HPDE6-E6E7 (cell line): ENCODE measurements around the gene EFCAB8.
A peak's percentile ranks its signal among the peaks of the same experiment; 100 is the strongest.

Experiments used
- DNase-seq: peaks from one replicate; pipeline ENCODE4 v3.0.0; 2011; ENCODE audit warnings: missing footprints; ENCODE audit errors: extremely low spot score

The EFCAB8 gene

GRCh38 chr20:32858701-32859372 lies at the start of gene EFCAB8:
TSS of gene EFCAB8 (plus strand) at chr20:32858923. CDS start at chr20:32863793, 4,870 bp downstream.
- DNase-seq = no peak

GRCh38 chr20:32809907-32810306 lies 48.8 kb upstream of the EFCAB8 start:
- no peak for DNase-seq

- no peak for DNase-seq
Measured at GRCh38 chr20:32810941-32811340, 47.8 kb upstream of the EFCAB8 start.

- no peak for DNase-seq
Measured at GRCh38 chr20:32811886-32812285, 46.8 kb upstream of the EFCAB8 start.

GRCh38 chr20:32819992-32820697 lies 38.6 kb upstream of the EFCAB8 start:
- DNase-seq = peak; percentile 81

- no peak for DNase-seq
Measured at GRCh38 chr20:32820698-32821377, 37.9 kb upstream of the EFCAB8 start.

- DNase-seq = no peak
Measured at GRCh38 chr20:32822225-32822624, 36.5 kb upstream of the EFCAB8 start.

GRCh38 chr20:32823078-32823477 lies 35.6 kb upstream of the EFCAB8 start:
- peak; percentile 71 for DNase-seq

GRCh38 chr20:32823737-32824588 lies 34.8 kb upstream of the EFCAB8 start:
- no peak for DNase-seq

- DNase-seq = peak; percentile 49
Measured at GRCh38 chr20:32828029-32828680, 30.6 kb upstream of the EFCAB8 start.

- no peak for DNase-seq
Measured at GRCh38 chr20:32829311-32830005, 29.3 kb upstream of the EFCAB8 start.

GRCh38 chr20:32830437-32830836 lies 28.3 kb upstream of the EFCAB8 start:
- DNase-seq = no peak

- DNase-seq = no peak
Measured at GRCh38 chr20:32831982-32832381, 26.7 kb upstream of the EFCAB8 start.

GRCh38 chr20:32832664-32833063 lies 26.1 kb upstream of the EFCAB8 start:
- no peak for DNase-seq

- DNase-seq = no peak
Measured at GRCh38 chr20:32834972-32835371, 23.8 kb upstream of the EFCAB8 start.

- no peak for DNase-seq
Measured at GRCh38 chr20:32837157-32837556, 21.6 kb upstream of the EFCAB8 start.

GRCh38 chr20:32839227-32839981 lies 19.3 kb upstream of the EFCAB8 start:
- DNase-seq = no peak

- no peak for DNase-seq
Measured at GRCh38 chr20:32839982-32840285, 18.8 kb upstream of the EFCAB8 start.

- no peak for DNase-seq
Measured at GRCh38 chr20:32841174-32841573, 17.5 kb upstream of the EFCAB8 start.

GRCh38 chr20:32841632-32842031 lies 17.1 kb upstream of the EFCAB8 start:
- DNase-seq = no peak
